GM21447 (cell line): ENCODE results near the gene MND1.
A peak's percentile ranks its signal among the peaks of the same experiment; 100 is the strongest.
"Not testable (repeated sequence)": the region's sequence is repeated elsewhere in the genome, so short reads cannot be mapped to it uniquely, and the experiment has no call there.

Experiments
- ATAC-seq: cut with Tn5 transposase; IDR thresholded peaks from one replicate; pipeline ENCODE4 v1.9.1; 2021; ENCODE audit not compliant: unreplicated experiment

The MND1 gene

GRCh38 chr4:153401501-153401900 is 57.0 kb downstream of the MND1 start:
- no peak for ATAC-seq

- ATAC-seq: no peak
Measured at GRCh38 chr4:153402366-153402765, 57.9 kb downstream of the MND1 start.

GRCh38 chr4:153403726-153404125 is 59.2 kb downstream of the MND1 start:
- no peak for ATAC-seq

GRCh38 chr4:153407906-153408305 is 63.4 kb downstream of the MND1 start:
- no peak for ATAC-seq

- ATAC-seq: no peak
Measured at GRCh38 chr4:153408932-153409331, 64.4 kb downstream of the MND1 start.

- no peak for ATAC-seq
Measured at GRCh38 chr4:153409412-153409811, 64.9 kb downstream of the MND1 start.

GRCh38 chr4:153409924-153410501 is 65.5 kb downstream of the MND1 start:
- no peak for ATAC-seq

- ATAC-seq: no peak
Measured at GRCh38 chr4:153413842-153414241, 69.4 kb downstream of the MND1 start.

GRCh38 chr4:153416456-153416855 is 72.0 kb downstream of the MND1 start:
- ATAC-seq: not testable (repeated sequence)

- ATAC-seq: no peak
Measured at GRCh38 chr4:153418121-153418520, 73.6 kb downstream of the MND1 start.

GRCh38 chr4:153418558-153418957 is 74.1 kb downstream of the MND1 start:
- no peak for ATAC-seq

GRCh38 chr4:153419029-153419428 is 74.5 kb downstream of the MND1 start:
- no peak for ATAC-seq

- no peak for ATAC-seq
Measured at GRCh38 chr4:153419673-153420278, 75.3 kb downstream of the MND1 start.

- no peak for ATAC-seq
Measured at GRCh38 chr4:153420361-153420760, 75.9 kb downstream of the MND1 start.

- ATAC-seq: peak; percentile 82
Measured at GRCh38 chr4:153421941-153422340, 77.5 kb downstream of the MND1 start.

GRCh38 chr4:153426207-153426885 is 81.9 kb downstream of the MND1 start:
- ATAC-seq: peak; percentile 69

- ATAC-seq: no peak
Measured at GRCh38 chr4:153427363-153428071, 83.0 kb downstream of the MND1 start.

- no peak for ATAC-seq
Measured at GRCh38 chr4:153428941-153429475, 84.5 kb downstream of the MND1 start.

- ATAC-seq: peak; percentile 89
Measured at GRCh38 chr4:153432965-153433753, 88.7 kb downstream of the MND1 start.

GRCh38 chr4:153433754-153434105 is 89.2 kb downstream of the MND1 start:
- peak; percentile 0 for ATAC-seq

- ATAC-seq: no peak
Measured at GRCh38 chr4:153434190-153434589, 89.7 kb downstream of the MND1 start.
